ENCODE measurements around the gene NAPA. TPM values are rescaled to one million over a fixed set of nuclear protein-coding genes. Genes with fewer than 3 reads are reported as not detected.
A peak's percentile ranks its signal among the peaks of the same experiment; 100 is the strongest.

The NAPA gene
- total and polyA plus RNA-seq, 2 of the 13 experiments (the other 11 are each of a cell fraction or from before 2014, with no cell fraction given), result 32.6 to 65.9 TPM

DNA sequence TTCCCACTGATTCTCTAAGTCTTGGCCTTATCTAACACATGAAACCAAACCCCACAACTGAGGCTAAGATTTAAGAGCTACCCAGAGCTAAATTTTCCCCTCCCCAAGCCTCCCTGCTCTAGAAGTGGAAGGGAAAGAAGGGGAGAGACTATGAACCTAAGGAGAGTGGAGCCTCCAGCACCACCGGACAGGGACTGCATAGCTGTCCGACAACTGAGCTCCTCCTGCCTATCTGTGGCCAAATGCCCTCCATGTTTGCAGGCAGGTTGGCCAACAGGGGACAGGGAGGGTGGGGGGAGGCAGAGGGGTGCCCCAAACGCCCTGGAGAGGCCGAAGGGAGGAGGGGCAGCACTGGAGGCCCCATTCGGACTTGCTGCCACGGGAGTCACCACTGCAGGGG, 6.0 kb upstream of the NAPA start:
- Histone ChIP-seq H3K27ac (ENCODE audit: extremely low read length, insufficient read depth, low read length) (no peak overlapping the region), H3K27me3 (ENCODE audit: control insufficient read depth in 1 of 2, insufficient read depth in 2 of 2, low read length in 2 of 2) (peaks cover 0 to 20% of the 10 kb centered on the region in 2 experiments; a peak in 2 of 5 replicates), H3K4me3 (replicated peaks in 1 of 3; ENCODE audit: insufficient read depth in 1 of 3, low read depth in 2 of 3, low read length in 3 of 3) (peak overlapping the region; percentile 8 to 59 (median 11); a peak in 5 of 6 replicates), H3K36me3 (replicated peaks in 1 of 2; ENCODE audit: control insufficient read depth in 1 of 2, insufficient read depth in 2 of 2, low read length in 2 of 2) (no peaks in the 10 kb centered on the region), H3K9me3 (ENCODE audit: low read length) (no peaks in the 10 kb centered on the region), H2AFZ (ENCODE audit: low read length) (no peak overlapping the region), H3K9ac (ENCODE audit: insufficient read depth, low read depth, low read length) (no peak overlapping the region), H4K20me1 (ENCODE audit: insufficient read depth, low read length) (no peaks in the 10 kb centered on the region), H3K79me2 (ENCODE audit: insufficient read depth, low read length) (no peaks in the 10 kb centered on the region), H3K4me2 (ENCODE audit: low read depth, low read length) (peak overlapping the region; percentile 69), H3K4me1 (ENCODE audit: insufficient read depth, low read length) (peaks cover 57% of the 10 kb centered on the region)
- DNase-seq (ENCODE audit: low spot score) (no peak), ATAC-seq (peak; percentile 80), FAIRE-seq (no peak)
- BruUV-seq (replicated peaks), result no TSS peak
- in situ Hi-C loops (cut with HindIII; ENCODE audit: extremely low pct_ligation_motif_present, low pct_unique_long_range_greater_than_20kb) (no loop called here), intact Hi-C loops (cut with micrococcal nuclease; ENCODE audit: unreplicated experiment) (no loop called here)
- ChIA-PET POLR2A (interaction anchor here (1.1 to 2.2 kb wide), 4 partner anchors 9 to 128 kb away, joined by 3 to 9 read pairs (median 4); no protein-coding TSS in a partner anchor), CTCF (ENCODE audit: low intra/inter-chr PET ratio, low total read pairs) (no interaction called here)
- 4% methylated on average over 3 of the region's 6 CpGs for WGBS (ENCODE audit: low lambda C conversion rate)
- 0 out of 4 replicates have a peak, but pooled peaks of 1 of the 2 experiments have one; percentile 48 for TF ChIP-seq REST (IDR thresholded peaks at IDR 0.05; ENCODE audit: borderline replicate concordance in 1 of 2, low read depth in 1 of 2, low read length in 2 of 2)
- TF ChIP-seq ZNF530 (CRISPR knock-in tag; IDR thresholded peaks at IDR 0.05; ENCODE audit: low read depth), result no peak
- TF ChIP-seq ZNF234 (CRISPR knock-in tag; conservative IDR thresholded peaks at IDR 0.05), result no peak
- peak; percentile 26; the same call in 1 of the 2 replicates for TF ChIP-seq ZNF687 (CRISPR knock-in tag; IDR thresholded peaks at IDR 0.05)
